Right renal cortex interstitium (tissue), 3 donors: ENCODE measurements around the gene CRAMP1. TPM values are rescaled to one million over a fixed set of nuclear protein-coding genes. Genes with fewer than 3 reads are reported as not detected.

ENCODE experiments used
- DNase-seq, 3 donors: peaks; one replicate each; pipeline ENCODE4 v3.0.0-alpha.2; 2013; ENCODE audit warnings: low read depth in 3 of 3, low spot score in 2 of 3
- polyA plus RNA-seq, 3 donors: library from polyadenylated mRNA; unstranded; fragments of 120-200 nt; gene quantifications; one replicate each; pipeline ENCODE4 v1.2.1, GENCODE V29; 2013; ENCODE audit not compliant: insufficient read length in 3 of 3

Gene CRAMP1
- polyA plus RNA-seq, 3 donors, result 16.0 to 17.6 (median 16.4) TPM

DNA sequence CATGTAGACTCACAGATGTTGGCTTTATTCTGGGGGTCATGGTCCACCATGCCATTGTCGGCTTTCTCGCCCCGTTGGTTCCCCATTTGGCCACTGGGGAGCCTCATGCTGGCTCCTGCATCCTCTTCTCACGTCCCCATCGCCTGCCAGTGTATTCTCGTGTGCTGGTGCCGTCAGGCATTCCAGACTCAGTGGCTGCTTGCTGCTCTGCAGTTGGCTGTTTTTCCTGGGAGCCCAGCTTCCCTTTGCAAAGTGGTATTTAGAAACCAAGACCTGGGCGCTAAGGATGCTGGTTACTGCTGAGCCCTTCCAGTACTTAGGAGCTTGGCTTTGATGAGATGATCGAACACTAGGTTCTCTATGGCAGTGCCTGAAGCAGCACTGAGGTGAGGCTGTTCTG lies 19.1 kb downstream of the CRAMP1 start:
- DNase-seq, result no peak

DNA sequence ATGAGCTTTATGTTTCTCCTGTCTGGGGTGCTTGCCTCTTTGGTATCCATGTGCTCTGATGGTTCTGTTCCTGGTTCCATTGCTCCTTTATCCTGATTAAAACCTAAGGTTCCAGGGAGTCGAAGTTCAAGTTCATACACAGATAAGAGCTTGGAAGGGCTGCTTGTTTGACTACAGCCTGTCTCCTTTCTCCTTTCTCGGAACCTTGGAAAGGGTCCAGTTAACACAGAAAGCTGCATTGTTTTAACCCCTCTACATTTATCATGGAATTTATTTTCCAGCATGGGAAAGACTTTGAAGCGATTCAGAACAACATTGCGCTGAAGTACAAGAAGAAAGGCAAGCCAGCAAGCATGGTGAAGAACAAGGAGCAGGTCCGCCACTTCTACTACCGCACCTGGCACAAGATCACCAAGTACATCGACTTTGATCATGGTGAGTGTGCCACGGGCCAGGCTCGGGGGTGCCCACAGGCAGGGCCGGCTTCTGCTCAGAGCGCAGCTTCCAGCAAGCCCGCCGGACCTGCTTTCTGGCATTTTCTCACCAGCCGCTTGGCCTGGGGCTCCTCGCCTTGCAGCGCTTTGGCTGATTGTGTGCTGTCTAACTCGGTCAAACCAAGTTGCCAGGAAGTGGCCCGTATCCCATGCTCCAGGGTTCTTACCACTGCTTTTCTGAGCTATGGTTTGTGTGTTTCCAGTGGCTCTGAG lies 19.9 kb downstream of the CRAMP1 start:
- DNase-seq, result no peak

DNA sequence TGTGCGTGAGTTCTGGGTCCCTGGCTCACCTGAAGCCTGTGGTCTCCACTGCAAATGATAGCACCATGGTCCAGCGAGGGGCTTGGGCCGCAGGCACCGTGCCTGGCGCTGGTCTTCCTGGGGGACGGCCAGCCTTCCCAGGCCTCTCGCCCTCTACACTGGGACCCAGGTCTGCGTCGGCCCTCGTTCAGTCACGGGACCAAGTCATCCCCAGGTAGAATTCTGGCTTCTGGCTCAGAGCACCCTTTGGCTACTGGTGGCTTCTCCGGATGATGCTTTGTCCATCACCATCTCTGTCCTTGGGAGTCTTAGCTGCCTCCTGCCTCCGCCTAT lies 20.4 kb downstream of the CRAMP1 start:
- DNase-seq, result no peak

DNA sequence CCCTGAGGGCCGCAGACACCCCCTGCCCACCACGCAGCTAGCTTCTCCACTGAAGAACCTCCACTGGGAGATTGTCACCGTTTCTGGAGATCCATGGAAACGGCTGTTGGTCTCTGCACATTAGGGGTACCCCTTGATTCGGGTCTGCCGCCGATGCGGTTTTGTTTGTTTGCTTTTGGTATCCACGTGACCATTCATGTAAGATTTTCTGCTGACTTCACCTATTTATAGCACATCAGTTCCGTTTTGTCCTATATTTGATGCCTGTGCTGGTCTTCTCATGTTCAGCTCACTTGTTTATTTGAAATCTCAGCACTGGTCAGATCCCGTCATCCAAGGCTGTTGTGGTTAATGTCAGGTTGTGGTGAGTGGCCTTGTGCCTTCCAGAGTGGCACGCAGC lies 21.1 kb downstream of the CRAMP1 start:
- DNase-seq, result no peak

DNA sequence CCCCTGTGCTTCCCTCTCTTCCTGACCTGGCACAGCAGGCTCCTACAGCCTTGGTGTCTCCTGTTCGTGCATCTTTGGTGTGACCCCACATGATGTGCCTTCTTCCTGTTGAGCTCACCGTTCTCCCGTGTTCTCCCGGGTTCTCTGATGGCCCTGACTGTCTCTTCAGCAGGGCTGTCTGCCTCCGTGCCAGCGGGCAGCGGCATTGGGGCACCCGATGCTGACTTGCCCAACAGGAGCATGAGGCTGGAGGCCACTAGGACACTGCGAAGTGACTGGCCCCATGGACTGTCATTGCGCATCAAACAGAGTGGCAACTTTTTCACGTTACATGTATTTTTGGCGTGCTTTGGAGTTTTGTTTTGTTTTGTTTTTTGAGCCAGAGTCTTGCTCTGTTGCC lies 22.4 kb downstream of the CRAMP1 start:
- DNase-seq, result no peak

DNA sequence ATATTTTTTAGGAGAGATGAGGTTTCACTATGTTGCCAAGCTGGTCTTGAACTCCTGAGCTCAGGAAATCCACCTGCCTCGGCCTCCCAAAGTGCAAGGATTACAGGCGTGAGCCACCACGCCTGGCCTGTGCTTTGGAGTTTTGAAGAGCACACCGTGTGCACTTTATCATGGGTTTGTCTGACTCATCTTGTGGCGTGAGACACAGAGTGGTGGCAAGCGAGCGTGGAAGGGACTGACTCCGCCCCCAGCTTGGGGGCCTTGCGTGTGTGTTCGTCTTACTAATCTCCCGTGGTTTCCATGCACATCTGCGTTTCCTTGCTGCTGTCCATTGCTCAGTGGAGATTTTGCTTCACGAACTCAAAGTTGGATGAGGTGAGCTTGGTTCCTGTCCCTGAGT lies 22.9 kb downstream of the CRAMP1 start:
- no peak for DNase-seq

DNA sequence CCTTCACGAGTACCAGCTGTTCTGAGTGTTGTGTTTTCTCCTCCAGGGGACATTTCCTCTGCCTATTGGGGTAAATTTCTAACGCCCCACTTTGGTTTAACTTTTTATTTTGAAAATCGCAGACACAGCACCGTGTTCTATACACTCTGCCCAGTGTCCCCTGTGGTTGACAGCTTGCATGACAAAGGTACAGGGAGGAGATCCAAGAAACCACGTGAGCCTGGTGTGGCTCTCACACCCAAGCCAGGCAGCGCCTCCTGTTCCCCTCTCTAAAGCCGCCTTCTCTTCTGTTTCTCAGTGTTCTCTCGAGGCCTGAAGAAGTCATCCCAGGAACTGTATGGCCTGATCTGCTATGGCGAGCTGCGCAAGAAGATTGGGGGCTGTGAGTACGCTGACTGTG lies 25.4 kb downstream of the CRAMP1 start:
- DNase-seq, result no peak

DNA sequence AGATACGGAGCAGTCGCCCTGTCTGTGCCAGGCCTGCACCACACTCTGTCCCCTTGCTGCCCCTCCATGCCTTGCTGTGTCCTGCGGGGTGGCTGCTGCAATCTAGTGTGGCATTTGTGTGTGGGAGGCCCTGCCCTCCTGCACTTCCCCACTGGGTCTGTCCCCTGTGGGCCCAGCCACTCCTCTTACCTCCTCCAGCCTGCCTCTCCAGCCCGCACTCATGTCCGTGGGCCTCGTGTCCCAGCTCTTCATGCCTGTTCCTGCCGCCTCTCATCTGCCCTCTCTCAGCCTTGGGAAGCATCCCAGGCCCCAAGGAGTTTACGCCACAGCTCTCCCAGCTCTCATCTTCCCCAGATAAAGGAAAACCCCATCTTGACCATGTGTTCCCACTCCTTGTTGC lies 26.6 kb downstream of the CRAMP1 start:
- DNase-seq, result no peak

DNA sequence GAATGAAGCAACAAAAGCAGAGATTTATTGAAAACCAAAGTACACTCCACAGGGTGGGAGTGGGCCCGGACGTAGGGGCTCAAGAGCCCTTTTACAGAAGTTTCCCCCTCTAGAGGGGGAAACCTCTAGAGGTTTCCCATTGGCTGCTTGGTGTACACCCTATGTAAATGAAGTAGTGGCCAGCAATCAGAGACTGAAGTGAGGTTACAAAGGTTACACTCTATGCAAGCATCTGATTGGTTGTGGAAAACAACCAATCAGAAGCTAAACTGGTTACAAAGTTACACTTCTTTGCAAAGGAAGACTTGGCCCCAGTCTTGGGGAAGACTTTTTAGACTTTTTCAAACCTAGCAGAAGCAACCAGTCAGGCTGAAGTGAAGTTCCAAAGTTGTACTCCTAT lies 27.1 kb downstream of the CRAMP1 start:
- no peak for DNase-seq

DNA sequence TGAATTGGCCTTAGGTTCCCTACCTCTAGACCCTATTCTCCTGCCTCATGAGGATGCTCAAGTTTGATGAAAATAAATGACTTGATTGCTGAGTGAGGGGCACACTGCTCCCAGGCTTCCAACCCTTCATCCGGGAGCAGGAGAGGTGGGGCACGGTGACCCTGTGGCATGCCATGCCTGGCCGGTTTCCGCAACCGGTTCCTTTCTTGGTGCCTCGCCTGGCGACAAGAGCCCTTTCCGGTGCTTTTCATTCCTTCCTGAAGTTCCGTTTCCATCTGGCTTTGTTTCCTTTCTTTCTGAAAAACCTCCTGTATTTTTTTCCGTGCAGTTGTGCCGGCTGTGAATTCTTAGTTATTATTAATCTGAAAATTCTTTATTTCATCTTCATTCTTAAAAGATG lies 27.7 kb downstream of the CRAMP1 start:
- no peak for DNase-seq

DNA sequence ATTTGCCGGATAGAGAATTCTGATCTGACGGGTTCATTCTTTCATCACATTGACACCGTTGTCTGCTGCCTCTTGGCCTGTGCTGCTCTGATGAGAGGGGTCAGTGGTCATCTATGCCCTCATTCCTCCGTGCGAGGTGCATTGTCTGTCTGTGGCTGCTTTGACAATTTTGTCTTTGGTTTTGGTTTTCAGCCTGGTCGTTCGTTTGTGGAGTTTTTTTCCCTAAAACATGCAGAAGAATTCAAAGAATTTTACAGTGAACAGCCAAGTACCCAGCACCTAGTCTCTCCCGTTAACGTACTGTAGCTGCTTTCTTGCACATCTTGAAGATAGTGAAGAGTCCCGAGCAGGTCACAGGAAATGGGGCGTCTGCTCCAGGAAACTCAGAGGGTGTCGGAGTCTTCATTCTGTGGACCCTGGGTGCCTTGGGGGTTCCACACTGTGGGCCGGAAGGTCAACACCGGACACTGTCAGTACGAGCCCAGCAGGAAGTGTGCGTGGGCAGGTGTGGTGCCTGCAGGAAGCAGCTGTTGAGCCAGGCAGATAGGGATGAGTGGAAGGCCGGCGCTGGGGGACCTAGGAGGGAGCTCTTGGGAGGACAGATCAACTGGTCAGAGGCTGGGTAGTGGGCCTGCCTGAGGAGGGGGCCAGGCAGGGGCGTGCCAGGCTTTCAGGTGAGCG lies 28.2 kb downstream of the CRAMP1 start:
- DNase-seq, result no peak

DNA sequence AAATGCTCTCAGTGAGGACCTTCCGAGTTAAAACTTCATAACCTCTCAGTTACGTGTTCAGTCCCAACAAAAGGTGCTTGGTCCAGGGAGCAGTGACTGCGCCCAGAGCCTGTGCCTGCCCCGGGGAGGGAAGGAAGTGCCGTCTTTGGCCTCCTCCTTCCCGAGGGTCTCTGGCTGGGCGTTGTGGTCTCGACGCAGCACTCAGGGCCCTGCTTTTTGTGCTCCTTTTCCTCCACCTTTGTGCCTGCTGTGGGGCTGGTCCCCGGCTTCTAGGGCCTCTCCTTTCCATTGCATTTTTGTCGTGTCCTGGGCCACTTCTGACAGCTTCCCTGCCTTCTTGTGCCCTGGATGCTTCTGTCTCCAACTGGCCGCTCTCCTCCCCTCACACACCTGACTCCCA lies 29.1 kb downstream of the CRAMP1 start:
- no peak for DNase-seq

DNA sequence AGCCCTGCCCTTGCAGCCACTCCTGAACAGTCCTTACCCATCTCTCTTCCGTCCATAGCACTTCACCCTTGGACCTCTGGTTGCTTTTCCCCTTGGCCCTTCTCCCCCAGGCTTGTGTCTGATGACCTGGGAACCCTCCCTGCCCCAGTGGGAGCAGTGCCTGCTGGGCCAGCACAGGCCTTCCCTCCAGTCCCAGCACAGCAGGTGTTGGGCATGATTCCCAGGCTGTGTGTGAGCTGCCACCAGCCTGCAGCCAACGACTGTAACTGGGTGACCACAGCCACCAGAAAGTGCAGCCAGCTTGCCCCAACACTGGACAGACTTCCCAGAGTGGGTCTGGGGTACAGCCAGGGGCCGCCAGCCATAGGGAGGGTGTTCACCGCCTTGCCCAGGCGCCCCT lies 30.0 kb downstream of the CRAMP1 start:
- DNase-seq, result no peak

DNA sequence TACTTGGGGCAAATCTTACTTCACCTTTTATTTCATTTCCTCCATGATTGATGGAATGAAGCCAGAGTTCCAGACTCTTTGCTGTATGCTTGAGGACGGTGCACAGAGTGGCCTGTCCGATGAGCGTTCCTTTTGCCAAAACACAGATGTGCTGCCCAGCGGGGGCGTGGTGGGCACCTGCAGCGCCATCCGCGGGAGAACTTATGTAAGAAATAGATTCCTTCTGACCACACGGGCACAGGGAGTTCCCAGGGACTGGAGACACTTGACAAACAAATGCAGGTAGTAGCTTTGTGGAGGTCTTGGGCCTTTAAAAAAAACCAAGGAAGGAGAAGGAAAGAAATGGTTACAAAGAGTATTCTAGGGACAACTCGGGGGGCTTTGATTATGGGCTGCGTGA lies 30.6 kb downstream of the CRAMP1 start:
- DNase-seq, result no peak

DNA sequence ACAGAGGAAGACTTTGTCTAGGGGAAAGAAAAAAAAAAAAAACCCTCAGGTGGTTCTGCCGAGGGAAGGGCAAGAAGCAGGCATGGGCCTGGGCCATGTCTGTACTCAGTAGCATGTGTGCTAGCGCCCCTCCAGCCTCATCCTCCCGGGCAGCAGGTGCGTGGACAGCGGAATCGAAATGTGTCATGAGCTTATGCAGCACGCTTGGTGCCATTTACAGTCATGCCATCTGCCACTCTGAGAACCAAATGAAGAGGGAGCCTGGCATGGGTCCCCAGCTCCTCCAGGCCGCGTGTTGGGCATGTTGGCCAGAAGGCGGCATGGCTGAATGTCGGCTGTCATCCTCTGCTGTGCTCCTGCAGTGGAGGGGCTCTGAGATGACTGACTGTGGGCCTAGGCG lies 31.4 kb downstream of the CRAMP1 start:
- no peak for DNase-seq

DNA sequence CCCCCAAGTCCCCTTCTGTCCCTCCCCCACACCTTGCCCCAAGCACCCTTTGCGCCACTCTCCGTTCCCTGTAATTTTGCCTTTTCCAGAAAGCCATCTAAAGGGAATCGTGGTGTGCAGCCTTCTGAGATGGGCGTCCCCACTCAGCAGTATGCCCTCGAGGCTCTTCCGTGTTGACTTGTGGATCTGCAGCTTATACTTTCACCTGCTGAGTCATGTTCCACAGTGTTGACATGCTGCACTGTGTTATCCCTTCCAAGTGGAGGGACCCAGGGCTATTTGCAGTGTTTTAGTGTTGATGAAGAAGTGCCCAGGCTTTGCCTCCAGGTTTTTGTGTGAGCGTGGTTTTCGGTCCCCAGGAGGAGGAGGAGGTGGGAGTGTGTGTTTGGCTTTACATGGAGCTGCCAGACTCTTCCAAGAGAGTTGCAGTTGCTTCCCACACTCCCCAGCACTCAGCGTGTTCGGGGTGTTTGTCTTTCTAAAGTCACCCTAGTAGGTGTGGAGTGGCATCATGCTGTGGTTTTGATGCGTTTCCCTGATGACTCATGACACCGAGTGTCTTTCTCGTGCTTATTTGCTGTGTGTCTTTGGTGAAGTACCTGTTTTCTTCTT lies 33.9 kb downstream of the CRAMP1 start:
- DNase-seq, result no peak

DNA sequence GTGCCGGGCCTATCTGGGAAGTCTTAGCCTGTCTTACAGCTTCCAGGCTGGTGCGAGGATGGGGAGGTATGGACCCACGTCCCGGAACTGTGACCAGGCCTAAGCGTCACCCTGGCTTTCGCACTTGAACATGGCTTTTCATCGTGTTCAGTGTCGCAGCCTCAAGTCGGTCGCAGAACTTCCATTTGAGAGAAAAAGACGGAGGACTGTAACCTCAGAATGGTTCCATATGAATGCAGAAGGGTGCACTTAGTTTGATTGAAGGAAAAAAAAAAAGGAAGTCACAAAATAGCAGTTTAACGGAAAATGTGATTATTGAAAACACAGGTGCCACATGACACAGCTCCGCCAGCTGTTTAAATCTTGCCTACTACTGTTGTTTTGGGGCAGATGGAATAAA lies 35.7 kb downstream of the CRAMP1 start:
- no peak for DNase-seq

DNA sequence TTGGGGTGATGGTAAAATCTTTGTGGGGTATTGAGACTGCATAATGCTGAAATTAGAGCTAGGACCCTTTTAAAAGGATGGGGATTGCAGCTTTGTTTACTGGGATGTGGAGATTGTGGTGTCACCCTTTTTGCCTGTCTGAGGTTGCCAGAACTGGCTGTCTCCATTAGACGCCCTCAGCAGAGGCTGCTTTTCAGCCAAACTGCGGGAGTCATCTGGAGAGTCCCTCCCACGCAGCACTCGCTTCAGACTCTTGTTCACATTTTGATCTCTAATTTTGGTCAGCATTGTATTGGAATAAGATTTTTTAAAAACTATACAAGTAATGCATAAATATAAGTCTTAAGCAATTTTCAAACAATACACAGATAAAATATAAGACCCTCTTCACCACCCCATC lies 38.0 kb downstream of the CRAMP1 start:
- DNase-seq, result no peak

DNA sequence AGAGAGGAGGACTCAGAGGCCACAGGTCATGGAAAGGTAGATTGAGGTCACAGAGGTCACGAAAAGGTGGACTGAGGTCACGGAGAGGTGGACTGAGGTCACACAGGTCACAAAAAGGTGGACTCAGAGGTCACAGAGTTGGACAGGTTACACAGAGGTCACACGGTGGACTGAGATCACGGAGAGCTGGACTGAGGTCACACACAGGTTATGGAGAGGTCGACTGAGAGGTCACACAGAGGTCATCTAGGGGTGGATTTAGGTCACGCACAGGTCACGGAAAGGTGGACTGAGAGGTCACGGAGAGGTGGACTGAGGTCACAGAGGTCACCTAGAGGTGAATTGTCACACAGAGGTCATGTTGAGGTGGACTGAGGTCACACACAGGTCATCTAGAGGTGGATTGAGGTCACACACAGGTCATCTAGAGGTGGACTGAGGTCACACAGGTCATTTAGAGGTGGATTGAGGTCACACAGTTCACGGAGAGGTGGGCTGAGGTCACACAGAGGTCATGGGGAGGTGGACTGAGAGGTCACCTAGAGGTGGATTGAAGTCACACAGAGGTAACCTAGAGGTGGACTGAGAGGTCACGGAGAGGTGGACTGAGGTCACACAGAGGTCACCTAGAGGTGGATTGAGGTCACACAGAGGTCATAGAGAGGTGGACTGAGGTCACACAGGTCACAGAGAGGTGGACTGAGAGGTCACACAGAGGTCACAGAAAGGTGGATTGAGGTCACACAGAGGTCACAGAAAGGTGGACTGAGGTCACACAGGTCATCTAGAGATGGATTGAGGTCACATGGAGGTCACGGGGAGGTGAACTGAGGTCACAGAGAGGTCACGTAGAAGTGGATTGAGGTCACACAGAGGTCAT lies 39.2 kb downstream of the CRAMP1 start:
- peak in 1 of 3 donors; percentile 18 for DNase-seq

DNA sequence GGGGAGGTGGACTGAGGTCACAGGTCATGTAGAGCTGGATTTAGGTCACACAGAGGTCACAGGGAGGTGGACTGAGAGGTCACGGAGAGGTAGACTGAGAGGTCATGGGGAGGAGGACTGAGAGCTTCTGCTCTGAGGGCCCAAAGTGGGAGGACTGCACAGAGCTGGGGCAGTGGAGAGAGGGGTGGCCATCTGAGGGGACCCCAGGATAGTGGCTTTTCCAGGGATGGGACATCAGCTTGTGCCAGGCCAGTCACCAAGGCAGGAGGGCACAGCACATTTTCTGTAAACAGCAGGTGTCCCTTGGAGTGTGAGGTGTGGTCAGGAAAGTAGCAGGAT lies 39.8 kb downstream of the CRAMP1 start:
- DNase-seq, result peak in 1 of 3 donors; percentile 4

DNA sequence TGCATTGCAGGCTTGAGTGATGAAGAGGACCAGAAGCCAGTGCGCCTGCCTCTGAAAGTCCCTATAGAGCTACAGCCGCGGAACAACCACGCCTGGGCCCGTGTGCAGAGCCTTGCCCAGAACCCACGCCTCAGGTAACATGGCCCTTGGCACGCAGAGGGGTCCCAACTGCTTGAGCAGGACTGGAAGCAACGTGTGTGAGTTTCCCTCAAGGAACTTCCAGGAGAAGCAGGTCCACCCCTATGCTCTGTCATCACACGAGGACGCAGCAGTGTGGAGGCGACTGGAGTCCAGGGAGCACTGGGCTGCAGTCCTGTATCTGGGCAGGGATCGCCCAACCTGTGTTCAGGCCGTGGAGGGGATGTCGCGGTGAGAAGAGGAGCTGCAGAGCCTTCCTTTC lies 40.9 kb downstream of the CRAMP1 start:
- no peak for DNase-seq
